Lower leg skin (tissue), 3 donors: ENCODE results near the gene PEX14.

ENCODE experiments used
- CTCF ChIP-seq, 3 donors: fragments of 450-650 bp; IDR thresholded peaks; one replicate each; pipeline ENCODE4 v1.5.1; 2016; ENCODE audit warnings: antibody characterized with exemption in 3 of 3, mild to moderate bottlenecking in 3 of 3, moderate library complexity in 2 of 3
- POLR2A ChIP-seq, 2 donors: fragments of 450-650 bp; IDR thresholded peaks; one replicate each; pipeline ENCODE4 v1.6.1; 2016 to 2017; ENCODE audit warnings: antibody characterized with exemption in 2 of 2, mild to moderate bottlenecking in 1 of 2, moderate library complexity in 1 of 2

GRCh38 chr1:10626131-10626731 lies 151.5 kb downstream of the PEX14 start:
- no peak for TF ChIP-seq CTCF (IDR thresholded peaks at IDR 0.05)
- no peak for TF ChIP-seq POLR2A (IDR thresholded peaks at IDR 0.05)
